Central memory CD8-positive, alpha-beta T cell (primary cell): ENCODE results near the gene NR6A1.
"Not testable (repeated sequence)": the region's sequence is repeated elsewhere in the genome, so short reads cannot be mapped to it uniquely, and the experiment has no call there.

Experiments used
- ATAC-seq: fragments of 150-1000 bp; cut with Tn5 transposase; replicated peaks from 2 replicates; pipeline ENCODE4 v1.10.0; 2022; ENCODE audit warnings: mild to moderate bottlenecking, moderate FRiP score, moderate number of reproducible peaks; ENCODE audit not compliant: poor library complexity, severe bottlenecking; ENCODE audit errors: extremely low read depth
- DNase-seq, 2 donors: peaks; one replicate each; pipeline ENCODE4 v3.0.0; 2021; ENCODE audit warnings: low spot score in 2 of 2
- H3K27ac Mint-ChIP-seq: one replicate; pipeline ENCODE4 v1.8.0; 2022; ENCODE audit warnings: low read depth, mild to moderate bottlenecking, moderate library complexity, mixed read lengths
- H3K27me3 Mint-ChIP-seq: one replicate; pipeline ENCODE4 v1.8.0; 2022; ENCODE audit warnings: mixed read lengths
- H3K36me3 Mint-ChIP-seq: one replicate; pipeline ENCODE4 v1.8.0; 2022; ENCODE audit warnings: mild to moderate bottlenecking, moderate library complexity, mixed read lengths; ENCODE audit not compliant: insufficient read depth
- H3K4me1 Mint-ChIP-seq: one replicate; pipeline ENCODE4 v1.8.0; 2022; ENCODE audit warnings: mixed read lengths
- H3K4me3 Mint-ChIP-seq: one replicate; pipeline ENCODE4 v1.8.0; 2022; ENCODE audit warnings: mild to moderate bottlenecking, moderate library complexity, mixed read lengths
- H3K9me3 Mint-ChIP-seq: one replicate; pipeline ENCODE4 v1.8.0; 2022; ENCODE audit warnings: mixed read lengths

Gene NR6A1

GRCh38 chr9:124739360-124739759, 31.8 kb downstream of the NR6A1 start:
- no peaks in the 10 kb centered on the region for H3K9me3 Mint-ChIP-seq
- no peak for DNase-seq
- peaks cover 24% of the 10 kb centered on the region for H3K27me3 Mint-ChIP-seq
- no peaks in the 10 kb centered on the region for H3K36me3 Mint-ChIP-seq
- H3K4me1 Mint-ChIP-seq: no peaks in the 10 kb centered on the region
- H3K4me3 Mint-ChIP-seq: no peak overlapping the region
- no peak overlapping the region for H3K27ac Mint-ChIP-seq
- ATAC-seq: no peak

GRCh38 chr9:124738075-124738474, 33.0 kb downstream of the NR6A1 start:
- not testable (repeated sequence) for H3K4me1 Mint-ChIP-seq, H3K4me3 Mint-ChIP-seq, ATAC-seq, H3K36me3 Mint-ChIP-seq, DNase-seq, H3K27ac Mint-ChIP-seq, H3K9me3 Mint-ChIP-seq
- H3K27me3 Mint-ChIP-seq: peaks cover 24% of the 10 kb centered on the region

GRCh38 chr9:124735121-124735520, 36.0 kb downstream of the NR6A1 start:
- H3K27me3 Mint-ChIP-seq: peaks cover 15% of the 10 kb centered on the region
- no peak overlapping the region for H3K4me3 Mint-ChIP-seq
- H3K9me3 Mint-ChIP-seq: no peaks in the 10 kb centered on the region
- DNase-seq (no peak), ATAC-seq (no peak)
- no peak overlapping the region for H3K27ac Mint-ChIP-seq
- H3K4me1 Mint-ChIP-seq: no peaks in the 10 kb centered on the region
- no peaks in the 10 kb centered on the region for H3K36me3 Mint-ChIP-seq

GRCh38 chr9:124734741-124735083, 36.4 kb downstream of the NR6A1 start:
- not testable (repeated sequence) for ATAC-seq, H3K27ac Mint-ChIP-seq, H3K9me3 Mint-ChIP-seq, H3K4me3 Mint-ChIP-seq, DNase-seq, H3K36me3 Mint-ChIP-seq, H3K4me1 Mint-ChIP-seq
- H3K27me3 Mint-ChIP-seq: peaks cover 15% of the 10 kb centered on the region

- no peaks in the 10 kb centered on the region for H3K4me1 Mint-ChIP-seq
- DNase-seq (no peak), ATAC-seq (no peak)
- no peaks in the 10 kb centered on the region for H3K36me3 Mint-ChIP-seq
- no peak overlapping the region for H3K27ac Mint-ChIP-seq
- no peaks in the 10 kb centered on the region for H3K9me3 Mint-ChIP-seq
- peaks cover 15% of the 10 kb centered on the region for H3K27me3 Mint-ChIP-seq
- H3K4me3 Mint-ChIP-seq: no peak overlapping the region
Measured at GRCh38 chr9:124733964-124734740, 37.0 kb downstream of the NR6A1 start.

- H3K9me3 Mint-ChIP-seq: no peaks in the 10 kb centered on the region
- peaks cover 11% of the 10 kb centered on the region for H3K27me3 Mint-ChIP-seq
- no peaks in the 10 kb centered on the region for H3K4me1 Mint-ChIP-seq
- ATAC-seq (no peak), DNase-seq (no peak)
- H3K36me3 Mint-ChIP-seq: no peaks in the 10 kb centered on the region
- no peak overlapping the region for H3K4me3 Mint-ChIP-seq
- no peak overlapping the region for H3K27ac Mint-ChIP-seq
Measured at GRCh38 chr9:124730772-124731171, 40.3 kb downstream of the NR6A1 start.

GRCh38 chr9:124726886-124727285, 44.2 kb downstream of the NR6A1 start:
- ATAC-seq (no peak), DNase-seq (no peak)
- no peaks in the 10 kb centered on the region for H3K4me1 Mint-ChIP-seq
- no peaks in the 10 kb centered on the region for H3K9me3 Mint-ChIP-seq
- no peaks in the 10 kb centered on the region for H3K27me3 Mint-ChIP-seq
- no peak overlapping the region for H3K27ac Mint-ChIP-seq
- no peak overlapping the region for H3K4me3 Mint-ChIP-seq
- no peaks in the 10 kb centered on the region for H3K36me3 Mint-ChIP-seq

GRCh38 chr9:124725068-124725452, 46.1 kb downstream of the NR6A1 start:
- H3K36me3 Mint-ChIP-seq: no peaks in the 10 kb centered on the region
- no peaks in the 10 kb centered on the region for H3K27me3 Mint-ChIP-seq
- H3K4me3 Mint-ChIP-seq: no peak overlapping the region
- no peak for ATAC-seq
- no peak for DNase-seq
- H3K27ac Mint-ChIP-seq: no peak overlapping the region
- H3K4me1 Mint-ChIP-seq: no peaks in the 10 kb centered on the region
- H3K9me3 Mint-ChIP-seq: no peaks in the 10 kb centered on the region

GRCh38 chr9:124724415-124725067, 46.6 kb downstream of the NR6A1 start:
- ATAC-seq (no peak), DNase-seq (no peak)
- H3K4me1 Mint-ChIP-seq: no peaks in the 10 kb centered on the region
- H3K4me3 Mint-ChIP-seq: no peak overlapping the region
- no peaks in the 10 kb centered on the region for H3K36me3 Mint-ChIP-seq
- H3K9me3 Mint-ChIP-seq: no peaks in the 10 kb centered on the region
- H3K27ac Mint-ChIP-seq: no peak overlapping the region
- no peaks in the 10 kb centered on the region for H3K27me3 Mint-ChIP-seq

- H3K27me3 Mint-ChIP-seq: no peaks in the 10 kb centered on the region
- no peak for DNase-seq
- no peak overlapping the region for H3K4me3 Mint-ChIP-seq
- H3K9me3 Mint-ChIP-seq: no peaks in the 10 kb centered on the region
- no peaks in the 10 kb centered on the region for H3K4me1 Mint-ChIP-seq
- ATAC-seq: no peak
- H3K36me3 Mint-ChIP-seq: no peaks in the 10 kb centered on the region
- H3K27ac Mint-ChIP-seq: no peak overlapping the region
Measured at GRCh38 chr9:124723352-124723751, 47.8 kb downstream of the NR6A1 start.

GRCh38 chr9:124721109-124721906, 49.8 kb downstream of the NR6A1 start:
- Mint-ChIP-seq H3K4me3 (no peak overlapping the region), H3K4me1 (no peaks in the 10 kb centered on the region), H3K27ac (no peak overlapping the region), H3K9me3 (no peaks in the 10 kb centered on the region), H3K27me3 (no peaks in the 10 kb centered on the region), H3K36me3 (no peaks in the 10 kb centered on the region)
- DNase-seq (no peak), ATAC-seq (no peak)

- Mint-ChIP-seq H3K27ac (no peak overlapping the region), H3K9me3 (no peaks in the 10 kb centered on the region), H3K4me1 (no peaks in the 10 kb centered on the region), H3K36me3 (no peaks in the 10 kb centered on the region), H3K27me3 (no peaks in the 10 kb centered on the region), H3K4me3 (no peak overlapping the region)
- ATAC-seq (no peak), DNase-seq (no peak)
Measured at GRCh38 chr9:124720429-124721108, 50.5 kb downstream of the NR6A1 start.
